HG02884 (cell line): ENCODE measurements around the gene ALPK3.

ENCODE experiments used
- ATAC-seq: cut with Tn5 transposase; IDR thresholded peaks from one replicate; pipeline ENCODE4 v1.9.1; 2021; ENCODE audit warnings: mild to moderate bottlenecking, moderate library complexity; ENCODE audit not compliant: unreplicated experiment

The ALPK3 gene

GRCh38 chr15:84823282-84823878 lies 6.2 kb downstream of the ALPK3 start:
- no peak for ATAC-seq

GRCh38 chr15:84824260-84825007 lies 7.3 kb downstream of the ALPK3 start:
- ATAC-seq, result no peak

- ATAC-seq, result no peak
Measured at GRCh38 chr15:84826369-84826823, 9.2 kb downstream of the ALPK3 start.

- ATAC-seq, result no peak
Measured at GRCh38 chr15:84827246-84827645, 10.1 kb downstream of the ALPK3 start.

GRCh38 chr15:84828086-84828908 lies 11.1 kb downstream of the ALPK3 start:
- ATAC-seq, result no peak

- no peak for ATAC-seq
Measured at GRCh38 chr15:84829428-84829827, 12.3 kb downstream of the ALPK3 start.

- ATAC-seq, result no peak
Measured at GRCh38 chr15:84830036-84830435, 12.9 kb downstream of the ALPK3 start.

GRCh38 chr15:84831028-84831427 lies 13.9 kb downstream of the ALPK3 start:
- no peak for ATAC-seq

- ATAC-seq, result no peak
Measured at GRCh38 chr15:84831613-84832012, 14.5 kb downstream of the ALPK3 start.

- no peak for ATAC-seq
Measured at GRCh38 chr15:84832448-84833040, 15.4 kb downstream of the ALPK3 start.

- no peak for ATAC-seq
Measured at GRCh38 chr15:84833447-84834228, 16.5 kb downstream of the ALPK3 start.

- ATAC-seq, result no peak
Measured at GRCh38 chr15:84834229-84834955, 17.2 kb downstream of the ALPK3 start.

- no peak for ATAC-seq
Measured at GRCh38 chr15:84834969-84835368, 17.8 kb downstream of the ALPK3 start.

GRCh38 chr15:84835661-84836337 lies 18.6 kb downstream of the ALPK3 start:
- no peak for ATAC-seq

- ATAC-seq, result no peak
Measured at GRCh38 chr15:84836844-84837243, 19.7 kb downstream of the ALPK3 start.

GRCh38 chr15:84839714-84840113 lies 22.6 kb downstream of the ALPK3 start:
- no peak for ATAC-seq

- no peak for ATAC-seq
Measured at GRCh38 chr15:84840255-84840654, 23.1 kb downstream of the ALPK3 start.

GRCh38 chr15:84840741-84841429 lies 23.7 kb downstream of the ALPK3 start:
- no peak for ATAC-seq

- ATAC-seq, result no peak
Measured at GRCh38 chr15:84842781-84843180, 25.6 kb downstream of the ALPK3 start.
